H1 (cell line): ENCODE data around the gene OSTF1. TPM values are rescaled to one million over a fixed set of nuclear protein-coding genes. Genes with fewer than 3 reads are reported as not detected.

Experiments
- CTCF ChIA-PET: fragments of 300-600 bp; sonication (Branson Sonifier 250); formaldehyde crosslinking; loops from one replicate; lab custom pipeline; 2021; ENCODE audit not compliant: partially characterized antibody; lab: Charles Lee
- POLR2A ChIA-PET: fragments of 300-600 bp; sonication (Branson Sonifier 250); formaldehyde crosslinking; loops from one replicate; lab custom pipeline; 2021; ENCODE audit warnings: inconsistent platforms; ENCODE audit not compliant: partially characterized antibody; lab: Charles Lee
- DNase-seq, 2 experiments: peaks; one replicate each; pipeline versions ENCODE4 v3.0.0 to v3.0.0-alpha.2; 2010 to 2022; ENCODE audit warnings: low spot score in 2 of 2, low read depth in 1 of 2, mixed read lengths in 1 of 2
- FAIRE-seq: peaks from 2 replicates; lab custom pipeline; 2011; peaks lifted over from hg19 to GRCh38; lab: Jason Lieb, UNC
- H2AFZ ChIP-seq: 2 replicates; pipeline ENCODE4 v1.8.1; 2012; ENCODE audit warnings: low read length, inconsistent platforms
- H2AK5ac ChIP-seq: 2 replicates; pipeline ENCODE4 v1.6.1; 2013; ENCODE audit warnings: low read depth, low read length
- H2BK120ac ChIP-seq: replicated peaks from 2 replicates; pipeline ENCODE3; 2013; ENCODE audit warnings: low read depth, low read length, inconsistent platforms
- H2BK12ac ChIP-seq: 2 replicates; pipeline ENCODE4 v1.6.1; 2013; ENCODE audit warnings: low read depth, low read length
- H2BK15ac ChIP-seq: 2 replicates; pipeline ENCODE4 v1.6.1; 2013; ENCODE audit warnings: low read length
- H2BK20ac ChIP-seq: 2 replicates; pipeline ENCODE4 v1.6.1; 2013; ENCODE audit warnings: low read length
- H2BK5ac ChIP-seq: 2 replicates; pipeline ENCODE4 v1.6.1; 2013; ENCODE audit warnings: low read depth, low read length
- H3K14ac ChIP-seq: 2 replicates; pipeline ENCODE4 v1.6.1; 2013; ENCODE audit warnings: inconsistent platforms; ENCODE audit not compliant: insufficient read length
- H3K18ac ChIP-seq: 2 replicates; pipeline ENCODE4 v1.6.1; 2013; ENCODE audit warnings: low read length; ENCODE audit errors: extremely low read depth
- H3K23ac ChIP-seq: 2 replicates; pipeline ENCODE4 v1.6.1; 2013; ENCODE audit warnings: inconsistent platforms; ENCODE audit not compliant: insufficient read length
- H3K23me2 ChIP-seq: 2 replicates; pipeline ENCODE4 v1.6.1; 2013; ENCODE audit warnings: low read depth, low read length
- H3K27ac ChIP-seq: 2 replicates; pipeline ENCODE4 v1.6.1; 2011; ENCODE audit warnings: low read depth, low read length, inconsistent platforms
- H3K27me3 ChIP-seq, 4 experiments: replicated peaks in 1 of 4; 1 replicate in 1 of 4; 2 replicates in 3 of 4; pipeline versions ENCODE4 v1.6.1 to v1.8.1; 2011 to 2013; ENCODE audit warnings: low read length in 3 of 4, mild to moderate bottlenecking in 3 of 4, inconsistent platforms in 2 of 4, mixed read lengths in 2 of 4, moderate library complexity in 1 of 4; ENCODE audit not compliant: control insufficient read depth in 3 of 4, insufficient read depth in 3 of 4; ENCODE audit errors: extremely low read depth in 1 of 4
- H3K36me3 ChIP-seq, 4 experiments: 2 replicates each; pipeline versions ENCODE4 v1.6.1 to v1.8.1; 2011 to 2013; ENCODE audit warnings: mild to moderate bottlenecking in 4 of 4, low read length in 3 of 4, moderate library complexity in 2 of 4, control low read depth in 1 of 4, inconsistent platforms in 1 of 4; ENCODE audit not compliant: insufficient read depth in 4 of 4, control insufficient read depth in 2 of 4
- H3K4ac ChIP-seq: replicated peaks from 2 replicates; pipeline ENCODE3; 2013; ENCODE audit warnings: low read length, low read depth, mixed read lengths, inconsistent platforms; ENCODE audit not compliant: insufficient read length
- H3K4me1 ChIP-seq, 4 experiments: replicated peaks in 1 of 4; 1 replicate in 1 of 4; 2 replicates in 3 of 4; pipeline versions ENCODE4 v1.6.1 to v1.8.1; 2011 to 2013; ENCODE audit warnings: low read length in 3 of 4, inconsistent platforms in 2 of 4, mixed read lengths in 1 of 4; ENCODE audit not compliant: insufficient read depth in 4 of 4, control insufficient read depth in 3 of 4
- H3K4me2 ChIP-seq, 2 experiments: 2 replicates each; pipeline versions ENCODE4 v1.6.1 to v1.8.1; 2011 to 2013; ENCODE audit warnings: low read depth in 2 of 2, low read length in 2 of 2, control low read depth in 1 of 2, inconsistent platforms in 1 of 2, mild to moderate bottlenecking in 1 of 2; ENCODE audit not compliant: insufficient read depth in 1 of 2
- H3K4me3 ChIP-seq, 4 experiments: fragments of 200-600, 300-600 bp in 1 of 4; sonication (generic), shearing (Covaris generic), sonication (Bioruptor Twin) in 1 of 4; 2 replicates each; pipeline versions ENCODE4 v1.5.1 to v1.8.1; 2011 to 2016; ENCODE audit warnings: low read length in 4 of 4, low read depth in 3 of 4, control low read depth in 2 of 4, inconsistent platforms in 2 of 4, mild to moderate bottlenecking in 2 of 4, mixed read lengths in 1 of 4, moderate library complexity in 1 of 4; ENCODE audit not compliant: insufficient read depth in 2 of 4; ENCODE audit errors: extremely low read depth in 1 of 4
- H3K56ac ChIP-seq: replicated peaks from 2 replicates; pipeline ENCODE3; 2013; ENCODE audit warnings: low read depth, mild to moderate bottlenecking, mixed read lengths, low read length, inconsistent platforms; ENCODE audit not compliant: insufficient read length
- H3K79me1 ChIP-seq: 2 replicates; pipeline ENCODE4 v1.6.1; 2013; ENCODE audit warnings: low read depth, low read length, control low read depth
- H3K79me2 ChIP-seq, 2 experiments: 2 replicates each; pipeline versions ENCODE4 v1.6.1 to v1.8.1; 2012 to 2013; ENCODE audit warnings: low read length in 2 of 2, mild to moderate bottlenecking in 2 of 2, inconsistent platforms in 1 of 2; ENCODE audit not compliant: insufficient read depth in 2 of 2, control insufficient read depth in 1 of 2
- H3K9ac ChIP-seq, 4 experiments: replicated peaks in 1 of 4; 1 replicate in 1 of 4; 2 replicates in 3 of 4; pipeline versions ENCODE4 v1.6.1 to v1.8.1; 2011 to 2013; ENCODE audit warnings: low read depth in 3 of 4, low read length in 3 of 4, control low read depth in 2 of 4, mild to moderate bottlenecking in 2 of 4, moderate library complexity in 2 of 4, inconsistent platforms in 1 of 4; ENCODE audit errors: extremely low read depth in 1 of 4
- H3K9me3 ChIP-seq, 2 experiments: 2 replicates each; pipeline versions ENCODE4 v1.6.1 to v1.8.1; 2012 to 2013; ENCODE audit warnings: mild to moderate bottlenecking in 2 of 2, moderate library complexity in 2 of 2, control low read depth in 1 of 2, inconsistent platforms in 1 of 2, low read depth in 1 of 2, low read length in 1 of 2, mixed read lengths in 1 of 2; ENCODE audit not compliant: insufficient read depth in 2 of 2
- H4K20me1 ChIP-seq, 2 experiments: replicated peaks in 1 of 2; 2 replicates each; pipeline versions ENCODE3 to v1.8.1; 2011 to 2013; ENCODE audit warnings: inconsistent platforms in 2 of 2, low read length in 2 of 2, mild to moderate bottlenecking in 1 of 2; ENCODE audit not compliant: insufficient read depth in 2 of 2, control insufficient read depth in 1 of 2
- H4K5ac ChIP-seq: 2 replicates; pipeline ENCODE4 v1.6.1; 2013; ENCODE audit warnings: low read length, low read depth, mixed read lengths, inconsistent platforms; ENCODE audit not compliant: insufficient read length
- H4K8ac ChIP-seq: 2 replicates; pipeline ENCODE4 v1.8.0; 2013; ENCODE audit warnings: mild to moderate bottlenecking, moderate library complexity, low read length, inconsistent platforms; ENCODE audit not compliant: insufficient read depth; ENCODE audit errors: extremely low read depth
- H4K91ac ChIP-seq: replicated peaks from 2 replicates; pipeline ENCODE3; 2013; ENCODE audit warnings: low read length, mixed read lengths, inconsistent platforms; ENCODE audit not compliant: insufficient read length
- JUN ChIP-seq: IDR thresholded peaks from 2 replicates; pipeline ENCODE4 v1.6.1; 2011; ENCODE audit warnings: low read depth, mild to moderate bottlenecking, improper control_type of control experiment, low read length
- RXRA ChIP-seq: IDR thresholded peaks from 2 replicates; pipeline ENCODE4 v1.6.1; 2011; ENCODE audit warnings: low read depth, mild to moderate bottlenecking, low read length, moderate library complexity; ENCODE audit not compliant: insufficient read depth
- SIX5 ChIP-seq: IDR thresholded peaks from 2 replicates; pipeline ENCODE4 v1.6.1; 2011; ENCODE audit warnings: mild to moderate bottlenecking, low read depth, low read length
- SP2 ChIP-seq: IDR thresholded peaks from 2 replicates; pipeline ENCODE4 v1.6.1; 2012; ENCODE audit warnings: mild to moderate bottlenecking, low read length, inconsistent platforms
- WGBS, 2 experiments: shearing (Covaris generic) in 1 of 2; methylation state at CpG; one replicate each; pipeline versions ENCODE4 v1.1.6 to v1.1.7; 2013 to 2015; ENCODE audit warnings: low lambda C conversion rate in 2 of 2, mixed read lengths in 2 of 2, inconsistent platforms in 1 of 2, low coverage in 1 of 2, missing lambda C conversion rate in 1 of 2; ENCODE audit not compliant: insufficient replicate concordance in 2 of 2, insufficient coverage in 1 of 2, insufficient read length in 1 of 2; ENCODE audit errors: extremely low coverage in 1 of 2, missing lambda C conversion rate in 1 of 2; 5-methylcytosine and 5-hydroxymethylcytosine counted together
- polyA plus RNA-seq, 7 experiments: library from polyadenylated mRNA; depleted of rRNA in 3 of 7; stranded (reverse) in 5 of 7; unstranded in 2 of 7; fragments of >200 nt in 5 of 7; fragments of 200-250 nt in 2 of 7; gene quantifications; 1 replicate in 5 of 7; 2 replicates in 1 of 7; 4 replicates in 1 of 7; pipeline versions ENCODE4 v1.2.1 to v1.2.3, GENCODE V29; 2011 to 2013; ENCODE audit warnings: missing spikeins in 2 of 7, mixed read lengths in 2 of 7
- total RNA-seq: library from RNA; stranded (reverse); fragmentation: NEBNext Ultra II Directional; extraction: Animal tissue kit (Norgen Biotek cat#: 25700); gene quantifications from 2 replicates; pipeline ENCODE4 v1.2.1, GENCODE V29; 2021

OSTF1 gene
- total and polyA plus RNA-seq, 2 of the 8 experiments (the other 6 are each of a cell fraction or from before 2014, with no cell fraction given) = 5.0 to 18.9 TPM

DNA sequence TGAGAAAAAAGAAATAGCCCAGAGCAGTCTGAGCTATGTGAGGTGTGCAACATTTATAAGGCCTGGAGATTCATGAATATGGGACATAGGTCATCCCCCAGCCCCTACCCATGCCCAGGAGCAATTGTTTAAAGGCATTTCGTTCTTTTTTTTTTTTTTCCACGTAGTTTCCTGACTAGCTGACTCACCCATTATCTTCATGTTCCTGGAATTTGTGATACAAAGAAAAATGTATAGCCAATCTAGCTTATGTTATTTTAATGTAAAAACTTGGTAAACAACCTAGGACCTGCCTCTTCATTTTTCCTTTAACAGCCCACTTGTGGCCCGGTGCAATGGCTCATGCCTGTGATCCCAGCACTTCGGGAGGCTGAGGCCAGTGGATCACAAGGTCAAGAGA lies 81.3 kb downstream of the OSTF1 start:
- no peaks in the 10 kb centered on the region for H3K27me3 ChIP-seq
- H3K4ac ChIP-seq = no peak overlapping the region
- no peak overlapping the region for H3K9ac ChIP-seq
- H3K36me3 ChIP-seq = no peaks in the 10 kb centered on the region
- H2BK120ac ChIP-seq = no peak overlapping the region
- ChIA-PET CTCF (interaction anchor here (0.9 to 8.9 kb wide), 2 partner anchors 16 to 762 kb away, joined by 4 to 61 read pairs; no protein-coding TSS in a partner anchor), POLR2A (no interaction called here)
- H3K23me2 ChIP-seq = no peaks in the 10 kb centered on the region; the same call in 1 of the 2 replicates
- no peak overlapping the region for H2AFZ ChIP-seq
- 62% methylated on average over 4 of the region's 4 CpGs; no CpG with 5 or more reads in 1 of the 2 experiments for WGBS, 2 experiments
- TF ChIP-seq SIX5 (no peak), JUN (no peak), SP2 (no peak), RXRA (no peak)
- no peak overlapping the region for H4K5ac ChIP-seq
- no peaks in the 10 kb centered on the region for H3K79me2 ChIP-seq
- FAIRE-seq (no peak), DNase-seq (no peak)
- no peak overlapping the region for H3K4me2 ChIP-seq
- no peak overlapping the region for H2BK5ac ChIP-seq
- H2BK12ac ChIP-seq = no peak overlapping the region
- no peak overlapping the region for H3K14ac ChIP-seq
- H3K79me1 ChIP-seq = no peaks in the 10 kb centered on the region
- no peak overlapping the region for H3K18ac ChIP-seq
- no peaks in the 10 kb centered on the region for H4K20me1 ChIP-seq
- H3K4me1 ChIP-seq = peaks cover 0 to 2% (median 0%) of the 10 kb centered on the region in 4 experiments; a peak in 1 of 7 replicates
- no peak overlapping the region for H2BK15ac ChIP-seq
- H3K4me3 ChIP-seq = no peak overlapping the region
- no peak overlapping the region for H4K91ac ChIP-seq
- H3K56ac ChIP-seq = no peak overlapping the region
- no peak overlapping the region for H2AK5ac ChIP-seq
- no peak overlapping the region for H4K8ac ChIP-seq
- H3K9me3 ChIP-seq = peaks cover 0 to 4% of the 10 kb centered on the region in 2 experiments; a peak in 3 of 4 replicates
- no peak overlapping the region for H3K23ac ChIP-seq
- H3K27ac ChIP-seq = no peak overlapping the region
- H2BK20ac ChIP-seq = no peak overlapping the region
